ENCODE data around the gene HES7.
"Not testable (repeated sequence)": the region's sequence is repeated elsewhere in the genome, so short reads cannot be mapped to it uniquely, and the experiment has no call there.

HES7 gene

GRCh38 chr17:8122422-8122923 is 1.4 kb downstream of the HES7 start:
- no peak for DNase-seq (ENCODE audit: low read depth)

- no peak for DNase-seq (ENCODE audit: low read depth)
Observed at GRCh38 chr17:8121681-8122421, 2.1 kb downstream of the HES7 start.

- no peak for DNase-seq (ENCODE audit: low read depth)
Observed at GRCh38 chr17:8121407-8121680, 2.6 kb downstream of the HES7 start.

- no peak for DNase-seq (ENCODE audit: low read depth)
Observed at GRCh38 chr17:8120520-8121406, 3.1 kb downstream of the HES7 start.

- DNase-seq (ENCODE audit: low read depth) = peak; percentile 80
Observed at GRCh38 chr17:8119581-8120519, 4.1 kb downstream of the HES7 start.

- DNase-seq (ENCODE audit: low read depth) = no peak
Observed at GRCh38 chr17:8118769-8119580, 4.9 kb downstream of the HES7 start.

GRCh38 chr17:8117980-8118768 is 5.7 kb downstream of the HES7 start, which contains the start of gene ALOXE3:
Gene ALOXE3, minus strand, starts transcription at chr17:8118514. Its CDS starts 524 bp downstream, at chr17:8117990.
- no peak for DNase-seq (ENCODE audit: low read depth)

GRCh38 chr17:8117367-8117979 is 6.4 kb downstream of the HES7 start:
- no peak for DNase-seq (ENCODE audit: low read depth)

GRCh38 chr17:8116776-8117175 is 7.1 kb downstream of the HES7 start:
- DNase-seq (ENCODE audit: low read depth) = no peak

- DNase-seq (ENCODE audit: low read depth) = no peak
Observed at GRCh38 chr17:8110907-8111306, 13.0 kb downstream of the HES7 start.

- no peak for DNase-seq (ENCODE audit: low read depth)
Observed at GRCh38 chr17:8110456-8110804, 13.5 kb downstream of the HES7 start.

GRCh38 chr17:8109661-8110455 is 14.0 kb downstream of the HES7 start:
- DNase-seq (ENCODE audit: low read depth) = no peak

GRCh38 chr17:8108972-8109660 is 14.8 kb downstream of the HES7 start:
- no peak for DNase-seq (ENCODE audit: low read depth)

- DNase-seq (ENCODE audit: low read depth) = not testable (repeated sequence)
Observed at GRCh38 chr17:8106980-8107379, 16.9 kb downstream of the HES7 start.

GRCh38 chr17:8105957-8106398 is 17.9 kb downstream of the HES7 start:
- no peak for DNase-seq (ENCODE audit: low read depth)

- no peak for DNase-seq (ENCODE audit: low read depth)
Observed at GRCh38 chr17:8104911-8105310, 19.0 kb downstream of the HES7 start.

- DNase-seq (ENCODE audit: low read depth) = no peak
Observed at GRCh38 chr17:8103549-8103948, 20.4 kb downstream of the HES7 start.

GRCh38 chr17:8101721-8102120 is 22.2 kb downstream of the HES7 start:
- DNase-seq (ENCODE audit: low read depth) = no peak

GRCh38 chr17:8100763-8101162 is 23.1 kb downstream of the HES7 start:
- DNase-seq (ENCODE audit: low read depth) = no peak
